GM12878 (cell line): ENCODE results near the gene CAND1.

ENCODE experiments used
- CHD1 ChIP-seq: IDR thresholded peaks from 2 replicates; pipeline ENCODE4 v1.6.1; 2012; ENCODE audit warnings: low read depth, low read length, improper control_type of control experiment
- EZH2 ChIP-seq: IDR thresholded peaks from 2 replicates; pipeline ENCODE4 v1.6.1; 2012; ENCODE audit warnings: low read depth, mild to moderate bottlenecking, control low read depth, inconsistent platforms, low read length, borderline replicate concordance; ENCODE audit not compliant: control insufficient read depth
- RAD51 ChIP-seq: fragments of 450-650 bp; IDR thresholded peaks from 2 replicates; pipeline ENCODE4 v1.6.1; 2016; ENCODE audit warnings: moderate library complexity, mild to moderate bottlenecking, inconsistent platforms
- RCOR1 ChIP-seq: conservative IDR thresholded peaks from 2 replicates; pipeline ENCODE4 v1.6.1; 2012; ENCODE audit warnings: low read depth, low read length, improper control_type of control experiment
- SREBF2 ChIP-seq: IDR thresholded peaks from 2 replicates; pipeline ENCODE4 v1.6.1; 2012; ENCODE audit warnings: mild to moderate bottlenecking, low read length
- TARDBP ChIP-seq: IDR thresholded peaks from 2 replicates; pipeline ENCODE4 v1.6.1; 2016; ENCODE audit warnings: borderline replicate concordance
- TF ChIP-seq, protein P1 (sequence below): fragments of 450-650 bp; formaldehyde crosslinking; IDR thresholded peaks from 2 replicates; pipeline ENCODE4 v1.4.0; 2020; ENCODE audit warnings: mild to moderate bottlenecking, moderate library complexity
- TF ChIP-seq, protein P2 (sequence below), 3 experiments: IDR thresholded peaks in 2 of 3; conservative IDR thresholded peaks in 1 of 3; 2 replicates each; pipeline ENCODE4 v1.5.1; 2011; ENCODE audit warnings: low read depth in 3 of 3, low read length in 3 of 3, mild to moderate bottlenecking in 3 of 3, control low read depth in 2 of 3, moderate library complexity in 2 of 3, inconsistent platforms in 1 of 3, mixed read lengths in 1 of 3; ENCODE audit not compliant: control insufficient read depth in 2 of 3, insufficient read depth in 1 of 3; ENCODE audit errors: extremely low read depth in 1 of 3
- TF ChIP-seq, protein P3 (sequence below): fragments of 450-650 bp; conservative IDR thresholded peaks from 2 replicates; pipeline ENCODE4 v1.6.1; 2017; ENCODE audit warnings: mild to moderate bottlenecking, moderate library complexity
- TF ChIP-seq, protein P4 (sequence below): IDR thresholded peaks from 2 replicates; pipeline ENCODE4 v1.6.1; 2011; ENCODE audit warnings: low read depth, low read length, improper control_type of control experiment, borderline replicate concordance

- no peak for TF ChIP-seq TARDBP
- TF ChIP-seq, protein P1, sequence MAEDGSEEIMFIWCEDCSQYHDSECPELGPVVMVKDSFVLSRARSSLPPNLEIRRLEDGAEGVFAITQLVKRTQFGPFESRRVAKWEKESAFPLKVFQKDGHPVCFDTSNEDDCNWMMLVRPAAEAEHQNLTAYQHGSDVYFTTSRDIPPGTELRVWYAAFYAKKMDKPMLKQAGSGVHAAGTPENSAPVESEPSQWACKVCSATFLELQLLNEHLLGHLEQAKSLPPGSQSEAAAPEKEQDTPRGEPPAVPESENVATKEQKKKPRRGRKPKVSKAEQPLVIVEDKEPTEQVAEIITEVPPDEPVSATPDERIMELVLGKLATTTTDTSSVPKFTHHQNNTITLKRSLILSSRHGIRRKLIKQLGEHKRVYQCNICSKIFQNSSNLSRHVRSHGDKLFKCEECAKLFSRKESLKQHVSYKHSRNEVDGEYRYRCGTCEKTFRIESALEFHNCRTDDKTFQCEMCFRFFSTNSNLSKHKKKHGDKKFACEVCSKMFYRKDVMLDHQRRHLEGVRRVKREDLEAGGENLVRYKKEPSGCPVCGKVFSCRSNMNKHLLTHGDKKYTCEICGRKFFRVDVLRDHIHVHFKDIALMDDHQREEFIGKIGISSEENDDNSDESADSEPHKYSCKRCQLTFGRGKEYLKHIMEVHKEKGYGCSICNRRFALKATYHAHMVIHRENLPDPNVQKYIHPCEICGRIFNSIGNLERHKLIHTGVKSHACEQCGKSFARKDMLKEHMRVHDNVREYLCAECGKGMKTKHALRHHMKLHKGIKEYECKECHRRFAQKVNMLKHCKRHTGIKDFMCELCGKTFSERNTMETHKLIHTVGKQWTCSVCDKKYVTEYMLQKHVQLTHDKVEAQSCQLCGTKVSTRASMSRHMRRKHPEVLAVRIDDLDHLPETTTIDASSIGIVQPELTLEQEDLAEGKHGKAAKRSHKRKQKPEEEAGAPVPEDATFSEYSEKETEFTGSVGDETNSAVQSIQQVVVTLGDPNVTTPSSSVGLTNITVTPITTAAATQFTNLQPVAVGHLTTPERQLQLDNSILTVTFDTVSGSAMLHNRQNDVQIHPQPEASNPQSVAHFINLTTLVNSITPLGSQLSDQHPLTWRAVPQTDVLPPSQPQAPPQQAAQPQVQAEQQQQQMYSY (CRISPR knock-in tag): no peak
- no peak for TF ChIP-seq CHD1
- TF ChIP-seq, protein P2, sequence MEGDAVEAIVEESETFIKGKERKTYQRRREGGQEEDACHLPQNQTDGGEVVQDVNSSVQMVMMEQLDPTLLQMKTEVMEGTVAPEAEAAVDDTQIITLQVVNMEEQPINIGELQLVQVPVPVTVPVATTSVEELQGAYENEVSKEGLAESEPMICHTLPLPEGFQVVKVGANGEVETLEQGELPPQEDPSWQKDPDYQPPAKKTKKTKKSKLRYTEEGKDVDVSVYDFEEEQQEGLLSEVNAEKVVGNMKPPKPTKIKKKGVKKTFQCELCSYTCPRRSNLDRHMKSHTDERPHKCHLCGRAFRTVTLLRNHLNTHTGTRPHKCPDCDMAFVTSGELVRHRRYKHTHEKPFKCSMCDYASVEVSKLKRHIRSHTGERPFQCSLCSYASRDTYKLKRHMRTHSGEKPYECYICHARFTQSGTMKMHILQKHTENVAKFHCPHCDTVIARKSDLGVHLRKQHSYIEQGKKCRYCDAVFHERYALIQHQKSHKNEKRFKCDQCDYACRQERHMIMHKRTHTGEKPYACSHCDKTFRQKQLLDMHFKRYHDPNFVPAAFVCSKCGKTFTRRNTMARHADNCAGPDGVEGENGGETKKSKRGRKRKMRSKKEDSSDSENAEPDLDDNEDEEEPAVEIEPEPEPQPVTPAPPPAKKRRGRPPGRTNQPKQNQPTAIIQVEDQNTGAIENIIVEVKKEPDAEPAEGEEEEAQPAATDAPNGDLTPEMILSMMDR (IDR thresholded peaks at IDR 0.05 in 2 of 3, conservative IDR thresholded peaks at IDR 0.05 in 1 of 3; ENCODE audit: control insufficient read depth in 2 of 3, extremely low read depth in 1 of 3, insufficient read depth in 1 of 3, low read depth in 3 of 3, low read length in 3 of 3): no peak
- TF ChIP-seq RCOR1: no peak
- no peak for TF ChIP-seq EZH2
- TF ChIP-seq, protein P3, sequence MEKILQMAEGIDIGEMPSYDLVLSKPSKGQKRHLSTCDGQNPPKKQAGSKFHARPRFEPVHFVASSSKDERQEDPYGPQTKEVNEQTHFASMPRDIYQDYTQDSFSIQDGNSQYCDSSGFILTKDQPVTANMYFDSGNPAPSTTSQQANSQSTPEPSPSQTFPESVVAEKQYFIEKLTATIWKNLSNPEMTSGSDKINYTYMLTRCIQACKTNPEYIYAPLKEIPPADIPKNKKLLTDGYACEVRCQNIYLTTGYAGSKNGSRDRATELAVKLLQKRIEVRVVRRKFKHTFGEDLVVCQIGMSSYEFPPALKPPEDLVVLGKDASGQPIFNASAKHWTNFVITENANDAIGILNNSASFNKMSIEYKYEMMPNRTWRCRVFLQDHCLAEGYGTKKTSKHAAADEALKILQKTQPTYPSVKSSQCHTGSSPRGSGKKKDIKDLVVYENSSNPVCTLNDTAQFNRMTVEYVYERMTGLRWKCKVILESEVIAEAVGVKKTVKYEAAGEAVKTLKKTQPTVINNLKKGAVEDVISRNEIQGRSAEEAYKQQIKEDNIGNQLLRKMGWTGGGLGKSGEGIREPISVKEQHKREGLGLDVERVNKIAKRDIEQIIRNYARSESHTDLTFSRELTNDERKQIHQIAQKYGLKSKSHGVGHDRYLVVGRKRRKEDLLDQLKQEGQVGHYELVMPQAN: no peak
- no peak for TF ChIP-seq RAD51
- TF ChIP-seq, protein P4, sequence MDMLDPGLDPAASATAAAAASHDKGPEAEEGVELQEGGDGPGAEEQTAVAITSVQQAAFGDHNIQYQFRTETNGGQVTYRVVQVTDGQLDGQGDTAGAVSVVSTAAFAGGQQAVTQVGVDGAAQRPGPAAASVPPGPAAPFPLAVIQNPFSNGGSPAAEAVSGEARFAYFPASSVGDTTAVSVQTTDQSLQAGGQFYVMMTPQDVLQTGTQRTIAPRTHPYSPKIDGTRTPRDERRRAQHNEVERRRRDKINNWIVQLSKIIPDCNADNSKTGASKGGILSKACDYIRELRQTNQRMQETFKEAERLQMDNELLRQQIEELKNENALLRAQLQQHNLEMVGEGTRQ: no peak
- TF ChIP-seq SREBF2: no peak
These were observed 96.0 kb downstream of the CAND1 start for GRCh38 chr12:67365131-67365530.
